GM19043 (cell line): ENCODE data around the gene OR9Q2.
"Not testable (repeated sequence)": the region's sequence is repeated elsewhere in the genome, so short reads cannot be mapped to it uniquely, and the experiment has no call there.

Experiments used
- ATAC-seq: cut with Tn5 transposase; IDR thresholded peaks from one replicate; pipeline ENCODE4 v1.9.1; 2021; ENCODE audit warnings: low read depth; ENCODE audit not compliant: unreplicated experiment

The OR9Q2 gene

GRCh38 chr11:58188770-58189169 lies at the start of gene OR9Q2:
Gene OR9Q2 (plus strand): TSS chr11:58189070. CDS start chr11:58190491, 1,421 bp downstream.
- no peak for ATAC-seq

- ATAC-seq: no peak
These were observed 46.1 kb upstream of the OR9Q2 start for GRCh38 chr11:58142761-58143160.

GRCh38 chr11:58152781-58153180 lies 36.1 kb upstream of the OR9Q2 start:
- no peak for ATAC-seq

- no peak for ATAC-seq
These were observed 24.5 kb upstream of the OR9Q2 start for GRCh38 chr11:58164389-58164788.

GRCh38 chr11:58164990-58165389 lies 23.9 kb upstream of the OR9Q2 start:
- ATAC-seq: no peak

- no peak for ATAC-seq
These were observed 23.3 kb upstream of the OR9Q2 start for GRCh38 chr11:58165504-58166106.

- no peak for ATAC-seq
These were observed 11.3 kb upstream of the OR9Q2 start for GRCh38 chr11:58177409-58178054.

- no peak for ATAC-seq
These were observed 10.4 kb upstream of the OR9Q2 start for GRCh38 chr11:58178444-58178843.

- ATAC-seq: no peak
These were observed 9.2 kb upstream of the OR9Q2 start for GRCh38 chr11:58179648-58180047.

GRCh38 chr11:58186938-58187337 lies 1.9 kb upstream of the OR9Q2 start:
- no peak for ATAC-seq

- ATAC-seq: no peak
These were observed 3.4 kb downstream of the OR9Q2 start for GRCh38 chr11:58192229-58192628.

GRCh38 chr11:58193391-58193790 lies 4.5 kb downstream of the OR9Q2 start:
- no peak for ATAC-seq

- no peak for ATAC-seq
These were observed 7.1 kb downstream of the OR9Q2 start for GRCh38 chr11:58195939-58196338.

- ATAC-seq: no peak
These were observed 10.4 kb downstream of the OR9Q2 start for GRCh38 chr11:58199271-58199670.

- ATAC-seq: no peak
These were observed 15.2 kb downstream of the OR9Q2 start, which contains the start of gene OR1S2 for GRCh38 chr11:58204042-58204441. Gene OR1S2 (minus strand): TSS chr11:58204142. CDS start chr11:58204142, 0 bp downstream.

GRCh38 chr11:58212420-58212819 lies 23.6 kb downstream of the OR9Q2 start, which contains the start of gene OR1S1:
Gene OR1S1 (plus strand): TSS chr11:58212720.
- ATAC-seq: not testable (repeated sequence)

- ATAC-seq: no peak
These were observed 27.6 kb downstream of the OR9Q2 start for GRCh38 chr11:58216476-58216875.

GRCh38 chr11:58222721-58223120 lies 33.9 kb downstream of the OR9Q2 start:
- ATAC-seq: no peak

- ATAC-seq: no peak
These were observed 39.2 kb downstream of the OR9Q2 start for GRCh38 chr11:58227956-58228615.
